ENCODE measurements around the gene CHRNA3. TPM values are rescaled to one million over a fixed set of nuclear protein-coding genes. Genes with fewer than 3 reads are reported as not detected.

The CHRNA3 gene
- polyA plus RNA-seq, 6 donors from 2014 or later: not detected

DNA sequence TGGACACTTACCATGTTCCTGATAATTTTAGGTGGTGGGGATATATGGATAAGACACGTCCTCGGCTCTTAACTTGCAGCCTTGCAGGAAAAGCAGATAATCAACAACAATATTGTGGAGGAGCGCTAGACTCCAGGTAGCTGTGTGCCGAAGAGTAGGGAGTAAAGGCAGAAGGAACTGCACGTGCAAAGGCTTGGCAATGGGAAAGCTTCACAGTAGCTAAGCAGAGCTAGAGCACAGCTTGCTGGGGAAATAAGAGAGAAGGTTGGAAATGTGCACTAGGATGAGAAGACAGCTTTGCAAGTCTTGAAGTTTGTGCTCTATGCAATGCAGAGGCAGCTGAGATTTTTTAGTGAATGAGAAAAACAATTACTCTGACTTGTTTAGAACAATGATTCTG lies 68.2 kb downstream of the CHRNA3 start:
- ATAC-seq (ENCODE audit: low read depth in 2 of 2) (no peak), DNase-seq (no peak)
- H3K4me1 Mint-ChIP-seq: peaks cover 0 to 5% (median 0%) of the 10 kb centered on the region in 3 donors
- H3K36me3 Mint-ChIP-seq: peaks cover 11 to 24% of the 10 kb centered on the region in 2 donors
- H3K9me3 Mint-ChIP-seq: no peaks in the 10 kb centered on the region
- H3K27ac Mint-ChIP-seq: peak overlapping the region in 2 of 6 donors; percentile 8 to 9
- H3K4me3 Mint-ChIP-seq: no peak overlapping the region
- H3K27me3 Mint-ChIP-seq: peaks cover 0 to 3% (median 0%) of the 10 kb centered on the region in 3 donors

DNA sequence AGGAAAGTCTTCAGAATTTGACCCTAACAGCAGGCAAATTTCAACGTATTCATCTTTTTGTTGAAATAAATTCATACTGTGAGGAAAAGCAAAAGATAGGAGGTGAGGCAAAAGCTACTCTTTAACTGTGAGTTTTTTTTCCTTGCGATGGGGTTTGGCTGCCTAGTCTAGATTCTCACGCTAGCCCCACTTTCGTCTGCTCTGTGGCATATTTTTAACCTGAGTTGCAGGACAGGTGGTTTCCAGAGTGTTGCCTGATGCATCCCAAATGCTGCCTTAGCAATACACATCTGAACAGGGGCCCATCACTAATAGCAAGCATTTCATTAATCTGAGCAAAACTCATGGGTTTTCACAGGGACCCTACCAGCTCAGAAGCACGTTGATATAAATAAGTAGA lies 68.9 kb downstream of the CHRNA3 start:
- H3K27me3 Mint-ChIP-seq: no peaks in the 10 kb centered on the region
- H3K36me3 Mint-ChIP-seq: peaks cover 11 to 24% of the 10 kb centered on the region in 2 donors
- no peaks in the 10 kb centered on the region for H3K9me3 Mint-ChIP-seq
- H3K4me3 Mint-ChIP-seq: no peak overlapping the region
- H3K4me1 Mint-ChIP-seq: peaks cover 0 to 5% (median 0%) of the 10 kb centered on the region in 3 donors
- H3K27ac Mint-ChIP-seq: no peak overlapping the region
- DNase-seq: no peak
- no peak for ATAC-seq (ENCODE audit: low read depth in 2 of 2)

DNA sequence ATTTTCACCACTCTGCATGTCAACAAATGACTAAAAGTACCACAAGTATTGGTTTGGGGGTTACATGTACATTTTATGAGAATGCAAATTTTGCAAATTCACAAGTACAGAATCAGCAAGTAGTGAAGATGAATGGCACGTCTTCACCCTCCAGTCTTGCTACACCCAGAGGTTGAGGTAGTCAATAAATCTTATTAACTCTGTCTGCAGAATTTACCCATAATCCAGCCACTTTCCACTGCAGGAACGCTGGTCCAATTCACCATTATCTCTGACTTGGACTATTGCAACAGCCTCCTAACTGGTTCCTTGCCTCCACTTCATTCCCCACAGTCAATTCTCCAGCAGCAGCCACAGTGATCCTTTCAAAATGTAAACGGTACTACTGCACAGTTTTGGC lies 70.0 kb downstream of the CHRNA3 start:
- H3K36me3 Mint-ChIP-seq: peaks cover 11 to 24% of the 10 kb centered on the region in 2 donors
- ATAC-seq (ENCODE audit: low read depth in 2 of 2) (no peak), DNase-seq (no peak)
- no peaks in the 10 kb centered on the region for H3K9me3 Mint-ChIP-seq
- peaks cover 0 to 5% (median 0%) of the 10 kb centered on the region in 3 donors for H3K4me1 Mint-ChIP-seq
- no peaks in the 10 kb centered on the region for H3K27me3 Mint-ChIP-seq
- peak overlapping the region in 1 of 6 donors; percentile 17 for H3K27ac Mint-ChIP-seq
- no peak overlapping the region for H3K4me3 Mint-ChIP-seq

DNA sequence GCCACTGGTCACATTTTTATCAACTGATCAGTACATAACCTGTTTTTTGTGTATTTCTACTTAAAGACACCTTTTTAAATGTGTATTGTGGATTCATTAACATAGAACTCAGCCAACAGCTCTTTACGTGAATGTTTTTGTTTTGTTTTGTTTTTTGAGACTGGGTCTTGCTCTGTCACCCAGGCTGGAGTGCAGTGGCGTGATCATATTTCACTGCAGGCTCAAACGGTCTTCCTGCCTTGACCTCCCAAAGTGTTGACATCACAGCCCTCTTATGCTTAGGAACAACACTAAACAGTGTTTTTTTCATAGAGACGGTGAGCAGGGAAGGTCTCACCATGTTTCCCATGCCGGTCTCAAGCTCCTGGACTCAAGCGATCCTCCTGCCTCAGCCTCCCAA lies 70.6 kb downstream of the CHRNA3 start:
- Mint-ChIP-seq H3K9me3 (no peaks in the 10 kb centered on the region), H3K27me3 (no peaks in the 10 kb centered on the region), H3K4me3 (no peak overlapping the region), H3K4me1 (peaks cover 0 to 5% (median 0%) of the 10 kb centered on the region in 3 donors), H3K36me3 (peaks cover 11 to 24% of the 10 kb centered on the region in 2 donors), H3K27ac (no peak overlapping the region)
- DNase-seq: no peak
- ATAC-seq (ENCODE audit: low read depth in 2 of 2): no peak

Other genes starting within 250 kb of the CHRNA3 start
- 10 to 100 TPM; 14.6 to 19.8 (median 16.6) TPM for gene IREB2, start 182.8 kb downstream of the CHRNA3 start, polyA plus RNA-seq (ENCODE audit: low read depth in 6 of 6)
- under 1 TPM in 1 of 6 donors, not detected in 5; 0.49 TPM for gene HYKK, start 113.4 kb downstream of the CHRNA3 start, polyA plus RNA-seq (ENCODE audit: low read depth in 6 of 6)
- 100 to 1,000 TPM; 204 to 251 (median 240) TPM for gene PSMA4, start 80.6 kb downstream of the CHRNA3 start, polyA plus RNA-seq (ENCODE audit: low read depth in 6 of 6)
- under 1 TPM in 2 of 6 donors, not detected in 4; 0.23 to 0.49 TPM for gene CHRNA5, start 55.5 kb downstream of the CHRNA3 start, polyA plus RNA-seq (ENCODE audit: low read depth in 6 of 6)
- not detected for gene CHRNB4, start 20.2 kb upstream of the CHRNA3 start, polyA plus RNA-seq (ENCODE audit: low read depth in 6 of 6)
- not detected for gene ADAMTS7, start 190.5 kb upstream of the CHRNA3 start, polyA plus RNA-seq (ENCODE audit: low read depth in 6 of 6)